Measurements from ENCODE around the gene FBXL5.

The FBXL5 gene

GRCh38 chr4:15557786-15558550 is 97.2 kb downstream of the FBXL5 start:
- DNase-seq (ENCODE audit: low spot score), result no peak

DNA sequence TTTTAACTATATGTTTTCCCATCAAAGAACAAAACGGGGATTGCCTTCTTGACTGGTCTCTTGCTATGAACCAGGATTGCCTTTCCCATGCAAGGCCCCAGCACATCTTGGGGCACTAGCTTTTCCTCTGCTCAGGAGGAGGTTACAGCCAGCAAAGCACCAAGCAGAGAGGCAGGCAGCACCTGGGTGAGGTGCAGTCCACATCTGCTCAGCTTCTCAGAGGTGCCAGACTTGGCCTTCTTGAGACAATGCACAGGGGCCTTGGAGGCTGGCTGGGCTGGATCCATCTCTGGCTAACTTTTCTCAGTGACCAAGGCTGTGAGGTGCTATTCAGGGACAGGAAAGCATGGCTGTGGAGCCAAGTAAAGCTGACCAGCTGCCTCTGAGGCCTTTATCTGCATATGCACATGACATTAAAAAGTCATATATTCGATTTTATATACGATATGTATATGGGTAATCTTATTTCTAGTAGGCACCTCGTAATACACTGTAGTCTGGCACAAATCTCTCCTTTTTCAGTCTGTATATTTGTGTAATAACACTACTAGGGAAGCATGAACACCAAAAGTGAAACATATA is 98.6 kb downstream of the FBXL5 start:
- no peak for DNase-seq (ENCODE audit: low spot score)

Data from AG08395 (cell line).